Liver (tissue), 9 donors: ENCODE measurements around the gene PCDHGB3. TPM values are rescaled to one million over a fixed set of nuclear protein-coding genes. Genes with fewer than 3 reads are reported as not detected.

Experiments used
- DNase-seq: peaks from one replicate; pipeline ENCODE4 v3.0.0-alpha.2; 2017; ENCODE audit warnings: low spot score
- H3K27ac ChIP-seq, 2 donors: one replicate each; pipeline ENCODE4 v1.7.0; 2013; ENCODE audit warnings: inconsistent platforms in 2 of 2, low read length in 2 of 2, control low read depth in 1 of 2, low read depth in 1 of 2, mild to moderate bottlenecking in 1 of 2
- H3K27me3 ChIP-seq, 4 donors: one replicate each; pipeline versions ENCODE4 v1.6.1 to v1.7.0; 2013; ENCODE audit warnings: low read length in 3 of 4, inconsistent platforms in 1 of 4, mild to moderate bottlenecking in 1 of 4, moderate library complexity in 1 of 4; ENCODE audit not compliant: control insufficient read depth in 4 of 4, insufficient read depth in 4 of 4
- H3K36me3 ChIP-seq, 4 donors: one replicate each; pipeline versions ENCODE4 v1.6.1 to v1.7.0; 2013; ENCODE audit warnings: low read length in 3 of 4, mild to moderate bottlenecking in 3 of 4, low read depth in 1 of 4, moderate library complexity in 1 of 4; ENCODE audit not compliant: control insufficient read depth in 4 of 4, insufficient read depth in 3 of 4
- H3K4me1 ChIP-seq, 4 donors: one replicate each; pipeline versions ENCODE4 v1.6.1 to v1.7.0; 2013; ENCODE audit warnings: low read length in 3 of 4, mild to moderate bottlenecking in 3 of 4, moderate library complexity in 1 of 4; ENCODE audit not compliant: control insufficient read depth in 4 of 4, insufficient read depth in 4 of 4
- H3K4me3 ChIP-seq, 3 donors: one replicate each; pipeline versions ENCODE4 v1.6.1 to v1.7.0; 2013; ENCODE audit warnings: low read length in 3 of 3, control low read depth in 1 of 3, low read depth in 1 of 3, mild to moderate bottlenecking in 1 of 3
- H3K9ac ChIP-seq, 2 donors: one replicate each; pipeline ENCODE4 v1.7.0; 2013; ENCODE audit warnings: low read length in 2 of 2, mild to moderate bottlenecking in 2 of 2, moderate library complexity in 2 of 2, control low read depth in 1 of 2, low read depth in 1 of 2
- H3K9me3 ChIP-seq, 4 donors: one replicate each; pipeline versions ENCODE4 v1.6.1 to v1.7.0; 2013; ENCODE audit warnings: low read length in 3 of 4; ENCODE audit not compliant: control insufficient read depth in 4 of 4
- ATF3 ChIP-seq: IDR thresholded peaks from 2 replicates; pipeline ENCODE4 v1.6.1; 2016; ENCODE audit warnings: antibody characterized with exemption
- CTCF ChIP-seq: fragments of 150-350 bp; IDR thresholded peaks from 2 replicates; pipeline ENCODE4 v1.5.1; 2017; ENCODE audit warnings: improper control_type of control experiment, low read depth, low read length; ENCODE audit not compliant: missing input control
- EGR1 ChIP-seq, 2 donors: IDR thresholded peaks; 2 replicates each; pipeline ENCODE4 v1.6.1; 2016 to 2018; ENCODE audit warnings: antibody characterized with exemption in 2 of 2, low read depth in 2 of 2
- FOXA1 ChIP-seq: IDR thresholded peaks from 2 replicates; pipeline ENCODE4 v1.6.1; 2016; ENCODE audit warnings: antibody characterized with exemption
- FOXA2 ChIP-seq: IDR thresholded peaks from 2 replicates; pipeline ENCODE4 v1.6.1; 2016; ENCODE audit warnings: antibody characterized with exemption
- GABPA ChIP-seq, 2 donors: IDR thresholded peaks in 1 of 2; conservative IDR thresholded peaks in 1 of 2; 2 replicates each; pipeline ENCODE4 v1.6.1; 2016; ENCODE audit warnings: antibody characterized with exemption in 2 of 2, mild to moderate bottlenecking in 1 of 2, moderate library complexity in 1 of 2
- HNF4A ChIP-seq, 2 donors: conservative IDR thresholded peaks; 2 replicates each; pipeline ENCODE4 v1.6.1; 2016; ENCODE audit warnings: antibody characterized with exemption in 2 of 2, mild to moderate bottlenecking in 2 of 2
- HNF4G ChIP-seq: IDR thresholded peaks from 2 replicates; pipeline ENCODE4 v1.6.1; 2016; ENCODE audit warnings: antibody characterized with exemption
- JUND ChIP-seq, 2 donors: IDR thresholded peaks; 2 replicates each; pipeline ENCODE4 v1.6.1; 2016; ENCODE audit warnings: antibody characterized with exemption in 2 of 2
- MAX ChIP-seq: IDR thresholded peaks from 2 replicates; pipeline ENCODE4 v1.6.1; 2016; ENCODE audit warnings: antibody characterized with exemption
- RAD21 ChIP-seq, 2 donors: IDR thresholded peaks; 2 replicates each; pipeline ENCODE4 v1.6.1; 2016; ENCODE audit warnings: antibody characterized with exemption in 2 of 2, mild to moderate bottlenecking in 2 of 2
- REST ChIP-seq: IDR thresholded peaks from 2 replicates; pipeline ENCODE4 v1.6.1; 2016; ENCODE audit warnings: antibody characterized with exemption, mild to moderate bottlenecking
- RXRA ChIP-seq, 2 donors: IDR thresholded peaks; 2 replicates each; pipeline ENCODE4 v1.6.1; 2017 to 2018; ENCODE audit warnings: antibody characterized with exemption in 2 of 2, mild to moderate bottlenecking in 1 of 2
- SP1 ChIP-seq: IDR thresholded peaks from 2 replicates; pipeline ENCODE4 v1.6.1; 2018; ENCODE audit warnings: antibody characterized with exemption, mild to moderate bottlenecking
- TAF1 ChIP-seq: conservative IDR thresholded peaks from 2 replicates; pipeline ENCODE4 v1.6.1; 2016; ENCODE audit warnings: antibody characterized with exemption, mild to moderate bottlenecking
- YY1 ChIP-seq: IDR thresholded peaks from 2 replicates; pipeline ENCODE4 v1.6.1; 2016; ENCODE audit warnings: antibody characterized with exemption, mild to moderate bottlenecking
- ZBTB33 ChIP-seq: IDR thresholded peaks from 2 replicates; pipeline ENCODE4 v1.6.1; 2016; ENCODE audit warnings: antibody characterized with exemption
- WGBS: extraction: QIAGEN DNeasy Blood & Tissue Kit; methylation state at CpG from one replicate; pipeline ENCODE4 v1.1.7; 2013; 5-methylcytosine and 5-hydroxymethylcytosine counted together
- polyA plus RNA-seq, 2 donors: library from polyadenylated mRNA; stranded (reverse) in 1 of 2; unstranded in 1 of 2; fragments of 200-250 nt in 1 of 2; fragments of >200 nt in 1 of 2; fragmentation: Nextera tagmentation in 1 of 2; extraction: Ambion mirVana in 1 of 2; gene quantifications; one replicate each; pipeline versions ENCODE4 v1.2.1 to v1.2.3, GENCODE V29; 2013 to 2015
- total RNA-seq, 2 donors: library from RNA; depleted of rRNA; stranded (reverse); fragments of >200 nt; gene quantifications; one replicate each; pipeline ENCODE4 v1.2.3, GENCODE V29; 2014
- donor health status: healthy.
- donor health status: healthy.
- donor health status: healthy.
- donor health status: healthy.
- donor health status: healthy.

The PCDHGB3 gene
- total and polyA plus RNA-seq, 4 donors: 0.07 to 1.2 (median 0.37) TPM; not detected in 1

- TF ChIP-seq RXRA (IDR thresholded peaks at IDR 0.05) (no peak), RAD21 (IDR thresholded peaks at IDR 0.05) (no peak), YY1 (no peak), HNF4G (no peak), FOXA2 (no peak), ATF3 (no peak), TAF1 (no peak), GABPA (IDR thresholded peaks at IDR 0.05 in 1 of 2, conservative IDR thresholded peaks at IDR 0.05 in 1 of 2) (no peak), JUND (IDR thresholded peaks at IDR 0.05) (no peak), FOXA1 (no peak), CTCF (no peak)
- 38% methylated on average over 24 of the region's 24 CpGs for WGBS
- no peaks in the 10 kb centered on the region for H3K4me1 ChIP-seq
- peaks cover 32 to 69% (median 47%) of the 10 kb centered on the region in 4 donors for H3K9me3 ChIP-seq
- peaks cover 0 to 3% (median 0%) of the 10 kb centered on the region in 4 donors for H3K36me3 ChIP-seq
- no peak overlapping the region for H3K9ac ChIP-seq
- H3K27me3 ChIP-seq: peaks cover 0 to 2% (median 0%) of the 10 kb centered on the region in 4 donors
- DNase-seq: no peak
- H3K27ac ChIP-seq: no peak overlapping the region
- H3K4me3 ChIP-seq: peak overlapping the region in 2 of 3 donors; percentile 29 to 45
These were observed 14.4 kb upstream of the PCDHGB3 start for GRCh38 chr5:141355641-141356040.

- no peak for TF ChIP-seq HNF4A (conservative IDR thresholded peaks at IDR 0.05)
- TF ChIP-seq EGR1 (IDR thresholded peaks at IDR 0.05; ENCODE audit: low read depth in 2 of 2): no peak
- TF ChIP-seq FOXA2: no peak
- no peak for TF ChIP-seq CTCF
- no peak for TF ChIP-seq RXRA (IDR thresholded peaks at IDR 0.05)
- no peak for TF ChIP-seq MAX
- no peak for TF ChIP-seq YY1
- TF ChIP-seq SP1: no peak
- no peak for TF ChIP-seq FOXA1
- TF ChIP-seq RAD21 (IDR thresholded peaks at IDR 0.05): no peak
- no peak for TF ChIP-seq HNF4G
- no peak for TF ChIP-seq TAF1
- no peak for TF ChIP-seq JUND (IDR thresholded peaks at IDR 0.05)
- no peak for TF ChIP-seq ZBTB33
- TF ChIP-seq REST: no peak
- no peak for TF ChIP-seq GABPA (IDR thresholded peaks at IDR 0.05 in 1 of 2, conservative IDR thresholded peaks at IDR 0.05 in 1 of 2)
- H3K9me3 ChIP-seq: peaks cover 36 to 69% (median 47%) of the 10 kb centered on the region in 4 donors
- WGBS: 60% methylated on average over 5 of the region's 5 CpGs
- H3K4me3 ChIP-seq: peak overlapping the region in 1 of 3 donors; percentile 1
- H3K27me3 ChIP-seq: peaks cover 0 to 2% (median 0%) of the 10 kb centered on the region in 4 donors
- H3K27ac ChIP-seq: no peak overlapping the region
- H3K9ac ChIP-seq: no peak overlapping the region
- peaks cover 0 to 3% (median 0%) of the 10 kb centered on the region in 4 donors for H3K36me3 ChIP-seq
- H3K4me1 ChIP-seq: no peaks in the 10 kb centered on the region
- no peak for DNase-seq
These were observed 13.9 kb upstream of the PCDHGB3 start for GRCh38 chr5:141356133-141356532.
